Stimulated activated CD8-positive, alpha-beta memory T cell treated with anti-CD3 and anti-CD28 coated beads, Interleukin-4, amount 100 ng/mL, for 4 hours (primary cell): ENCODE measurements around the gene FAM222B.
A peak's percentile ranks its signal among the peaks of the same experiment; 100 is the strongest.
"Not testable (repeated sequence)": the region's sequence is repeated elsewhere in the genome, so short reads cannot be mapped to it uniquely, and the experiment has no call there.

Experiments used
- DNase-seq, 2 donors: peaks; one replicate each; pipeline ENCODE4 v3.0.0-alpha.2; 2020; ENCODE audit warnings: low read depth in 2 of 2, low spot score in 1 of 2

Gene FAM222B

DNA sequence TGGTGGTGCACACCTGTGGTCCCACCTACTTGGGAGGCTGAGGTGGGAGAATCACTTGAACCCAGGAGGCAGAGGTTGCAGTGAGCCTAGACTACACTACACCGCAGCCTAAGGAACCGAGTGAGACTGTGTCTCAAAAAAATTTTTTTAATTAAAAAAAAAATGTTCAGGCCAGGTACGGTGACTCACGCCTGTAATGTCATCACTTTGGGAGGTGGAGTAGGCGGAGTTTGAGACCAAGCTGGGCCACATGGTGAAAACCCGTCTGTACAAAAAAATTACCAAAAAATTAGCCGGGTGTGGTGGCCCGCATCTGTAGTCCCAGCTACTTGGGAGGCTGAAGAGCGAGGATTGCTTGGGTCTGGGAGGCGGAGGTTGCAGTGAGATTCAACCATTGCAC is 3.6 kb upstream of the FAM222B start:
- DNase-seq: no peak

DNA sequence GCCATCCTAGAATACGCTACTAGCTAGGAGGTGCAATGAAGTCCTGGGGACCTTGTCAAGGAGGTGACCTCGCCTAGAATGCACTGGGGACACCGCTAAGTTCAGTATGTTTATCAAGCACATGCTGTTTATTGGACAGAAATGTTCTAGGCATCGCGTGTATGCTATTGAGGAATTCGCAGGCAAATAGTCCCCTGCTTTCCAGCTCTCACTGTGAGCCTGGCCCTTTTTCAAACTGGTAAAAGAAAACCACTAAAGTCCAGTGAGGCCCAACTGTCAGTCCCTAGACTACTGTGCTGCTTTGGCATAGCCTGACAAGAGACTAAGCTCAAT is 1.2 kb upstream of the FAM222B start:
- DNase-seq: no peak

DNA sequence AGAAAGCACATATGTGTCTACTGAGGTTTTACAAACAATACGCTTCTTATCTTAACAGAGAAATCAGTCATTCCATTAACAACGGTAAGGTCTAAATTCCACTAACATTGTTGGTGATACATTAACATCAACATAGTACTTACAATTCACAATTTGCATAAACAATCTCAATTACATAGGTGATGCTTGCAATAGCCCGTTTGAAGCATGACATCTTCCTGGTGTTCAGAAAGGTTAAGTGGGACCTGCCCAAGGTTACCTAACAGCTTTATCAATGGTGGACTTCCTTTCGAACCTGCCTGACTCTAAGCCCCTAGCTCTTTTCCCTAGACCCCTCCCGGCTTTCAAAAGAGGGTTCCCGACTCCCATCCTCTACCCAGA is 699 bp downstream of the FAM222B start:
- no peak for DNase-seq

DNA sequence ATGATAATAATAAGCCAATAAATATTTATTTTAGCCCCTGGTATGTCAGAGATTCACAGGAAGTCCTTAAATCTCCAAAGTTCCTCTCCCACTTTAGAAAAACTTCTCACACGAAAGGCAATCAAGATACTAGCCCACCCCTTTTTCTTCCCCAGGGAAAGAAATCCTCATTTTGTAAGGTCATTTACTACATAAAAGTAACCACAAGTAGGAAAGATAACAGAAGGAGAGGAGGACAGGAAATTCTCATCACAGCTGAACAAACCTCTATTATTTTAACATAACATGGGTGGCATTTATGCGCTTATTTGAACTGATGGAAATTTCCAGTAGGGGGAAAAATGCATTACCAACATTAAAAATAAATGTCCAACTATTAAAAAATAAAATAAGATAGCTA is 3.4 kb downstream of the FAM222B start:
- no peak for DNase-seq

DNA sequence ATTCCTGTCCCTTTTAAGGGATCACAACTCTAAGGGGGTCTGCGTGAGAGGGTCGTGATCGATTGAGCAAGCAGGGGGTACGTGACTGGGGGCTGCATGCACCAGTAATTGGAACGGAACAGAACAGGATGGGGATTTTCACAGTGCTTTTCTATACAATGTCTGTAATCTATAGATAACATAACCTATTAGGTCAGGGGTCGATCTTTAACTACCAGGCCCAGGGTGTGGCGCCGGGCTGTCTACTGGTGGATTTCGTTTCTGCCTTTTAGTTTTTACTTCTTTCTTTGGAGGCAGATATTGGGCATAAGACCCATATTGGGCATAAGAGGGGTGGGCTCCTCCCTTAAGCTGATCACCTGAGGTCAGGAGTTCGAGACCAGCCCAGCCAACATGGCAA is 6.0 kb downstream of the FAM222B start:
- not testable (repeated sequence) for DNase-seq

DNA sequence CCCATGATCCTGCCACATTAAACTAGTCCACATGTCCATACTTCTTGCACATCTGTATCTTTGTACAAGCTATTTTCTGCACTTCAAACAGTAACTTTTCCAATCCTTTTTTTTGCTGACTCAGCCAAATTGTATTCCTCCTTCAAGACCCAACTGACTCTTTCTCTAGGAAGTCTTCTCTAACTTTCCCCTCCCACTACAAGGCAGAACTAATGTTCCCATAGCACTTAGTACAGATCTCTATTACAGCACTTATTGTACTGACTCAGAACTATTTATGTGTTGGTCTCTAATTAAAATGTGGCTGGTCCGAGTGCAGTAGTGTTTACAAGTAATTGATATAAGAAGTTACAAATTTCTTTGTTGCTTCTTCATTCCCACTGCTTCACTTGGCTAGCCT is 8.2 kb downstream of the FAM222B start:
- DNase-seq: no peak

DNA sequence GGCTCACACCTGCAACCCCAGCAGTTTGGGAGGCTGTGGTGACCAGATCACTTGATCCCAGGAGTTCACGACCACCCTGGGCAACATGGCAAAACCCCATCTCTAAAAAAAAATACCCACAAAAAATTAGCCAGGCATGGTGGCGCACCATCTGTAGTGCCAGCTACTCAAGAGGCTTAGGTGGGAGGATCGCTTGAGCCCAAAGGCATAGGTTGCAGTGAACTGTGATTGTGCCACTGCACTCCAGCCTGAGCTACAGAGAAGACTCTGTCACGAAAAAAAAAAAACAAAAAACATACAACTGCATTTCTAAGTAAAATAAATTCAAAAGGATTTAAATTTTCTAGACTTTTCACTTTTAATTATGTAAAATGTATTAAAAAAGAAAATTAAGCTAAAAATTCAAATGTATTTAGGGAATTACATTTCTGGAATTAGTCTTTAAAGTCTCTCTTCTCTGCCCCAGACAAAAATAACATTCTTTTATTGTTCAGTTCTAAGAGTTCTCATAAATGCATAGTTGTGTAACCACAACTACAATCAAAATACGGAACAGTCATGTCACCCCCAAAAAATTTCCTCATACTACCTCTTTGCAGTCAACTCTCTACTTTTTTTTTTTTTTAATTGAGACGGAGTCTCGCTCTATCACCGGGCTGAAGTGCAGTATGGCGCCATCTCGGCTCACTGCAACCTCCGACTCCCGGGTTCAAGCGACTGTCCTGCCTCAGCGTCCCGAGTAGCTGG is 14.1 kb downstream of the FAM222B start:
- DNase-seq: no peak

DNA sequence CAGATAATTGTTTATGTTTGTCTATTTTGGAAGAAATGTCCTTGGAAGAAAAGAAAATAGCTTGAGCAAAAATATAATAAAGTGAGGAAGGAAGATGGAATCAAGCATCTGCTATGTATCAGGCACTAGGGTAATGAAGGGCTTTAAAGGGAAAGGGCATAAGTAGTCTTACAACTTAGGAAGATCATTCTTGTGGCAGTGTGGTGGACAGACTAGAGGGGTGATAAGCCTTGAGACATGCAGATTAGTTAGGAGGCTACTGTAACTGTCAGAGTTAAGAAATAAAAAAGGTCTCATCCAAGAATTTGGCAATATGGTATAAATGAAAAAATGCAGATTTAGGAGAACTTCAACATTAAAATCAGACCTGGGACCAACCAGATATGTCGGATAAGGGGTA is 14.9 kb downstream of the FAM222B start:
- no peak for DNase-seq

DNA sequence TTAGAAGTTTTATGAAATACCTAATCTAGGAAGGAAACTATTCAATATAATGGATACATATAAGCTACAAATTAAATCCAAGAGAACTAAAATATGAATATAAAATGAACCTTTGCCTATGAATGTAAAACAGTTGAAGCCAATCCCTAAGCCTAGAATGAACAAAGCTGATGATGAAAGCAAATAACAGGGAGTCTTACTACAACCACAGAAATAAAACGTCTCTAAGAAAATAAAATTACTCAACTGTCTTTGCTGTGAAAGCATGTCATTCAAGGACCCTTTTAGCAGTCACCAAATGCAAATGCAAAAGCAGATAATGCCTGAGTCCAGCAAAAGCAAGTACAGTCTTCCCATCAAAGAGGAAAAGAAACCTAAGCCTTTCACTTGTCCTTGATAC is 23.0 kb downstream of the FAM222B start:
- DNase-seq: no peak

DNA sequence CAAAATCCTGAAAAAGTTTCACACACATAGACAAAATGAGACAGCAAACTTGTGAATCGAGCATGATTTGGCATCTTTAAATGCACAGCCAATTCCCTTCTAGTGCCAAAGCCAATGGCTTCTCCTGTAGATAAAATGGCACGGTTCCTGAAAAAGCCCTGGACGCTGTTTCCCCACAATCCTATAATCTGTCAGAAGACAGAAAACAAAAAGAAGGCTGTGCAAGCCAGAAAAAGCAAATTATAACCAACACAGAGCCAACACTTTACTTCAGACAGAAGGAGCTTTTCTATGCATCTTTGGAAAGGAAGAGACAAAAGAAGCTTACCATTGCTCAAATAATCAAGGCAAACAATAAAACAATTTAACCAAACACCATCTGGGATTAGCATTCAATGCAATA is 23.8 kb downstream of the FAM222B start:
- DNase-seq: no peak

DNA sequence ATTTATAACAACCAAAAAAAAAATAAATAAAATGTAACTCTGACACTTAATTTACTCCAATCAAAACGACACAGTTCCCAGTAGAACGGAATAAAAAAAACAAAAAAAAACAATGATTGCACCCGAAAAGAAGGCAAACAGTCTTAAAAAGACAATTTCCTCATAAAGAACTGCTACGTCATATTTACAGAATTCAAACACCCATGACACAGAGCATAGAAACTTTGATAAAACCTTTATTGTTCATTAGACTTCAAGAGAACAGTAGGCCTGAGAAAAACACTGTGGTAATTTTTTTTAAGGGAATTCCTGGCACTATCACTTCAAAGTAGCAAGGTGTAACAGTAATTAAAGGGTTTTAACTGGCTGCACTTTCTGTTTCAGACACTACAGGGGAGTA is 26.1 kb downstream of the FAM222B start:
- no peak for DNase-seq

DNA sequence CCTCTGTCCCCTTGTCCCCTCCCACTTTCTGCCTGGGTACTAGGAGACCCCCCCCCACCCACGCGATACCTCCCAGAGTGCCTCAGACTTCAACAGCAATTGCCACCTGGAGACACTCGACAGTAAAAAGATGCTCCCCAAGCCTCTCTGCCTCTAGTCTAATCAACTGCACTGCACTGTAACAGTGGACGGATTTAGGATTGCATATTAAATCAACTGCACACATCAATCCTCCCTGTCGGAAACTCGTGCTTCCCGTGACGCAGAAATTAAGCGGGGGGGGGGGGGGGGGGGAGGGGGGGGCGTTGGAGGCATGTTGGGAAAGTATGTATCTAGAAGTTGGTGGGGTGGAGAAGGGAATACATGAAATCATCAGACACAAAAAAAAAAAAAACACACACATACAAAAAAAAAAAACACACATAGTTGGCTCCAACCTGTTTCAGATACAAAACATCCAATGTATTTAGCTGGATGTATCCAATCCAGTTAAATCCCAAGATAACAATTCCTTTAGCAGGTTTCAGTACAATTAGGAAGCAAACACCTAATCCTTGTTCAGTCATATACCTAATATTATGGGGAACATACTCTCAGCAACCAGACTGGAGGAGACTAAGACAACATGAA is 29.7 kb downstream of the FAM222B start:
- no peak for DNase-seq

DNA sequence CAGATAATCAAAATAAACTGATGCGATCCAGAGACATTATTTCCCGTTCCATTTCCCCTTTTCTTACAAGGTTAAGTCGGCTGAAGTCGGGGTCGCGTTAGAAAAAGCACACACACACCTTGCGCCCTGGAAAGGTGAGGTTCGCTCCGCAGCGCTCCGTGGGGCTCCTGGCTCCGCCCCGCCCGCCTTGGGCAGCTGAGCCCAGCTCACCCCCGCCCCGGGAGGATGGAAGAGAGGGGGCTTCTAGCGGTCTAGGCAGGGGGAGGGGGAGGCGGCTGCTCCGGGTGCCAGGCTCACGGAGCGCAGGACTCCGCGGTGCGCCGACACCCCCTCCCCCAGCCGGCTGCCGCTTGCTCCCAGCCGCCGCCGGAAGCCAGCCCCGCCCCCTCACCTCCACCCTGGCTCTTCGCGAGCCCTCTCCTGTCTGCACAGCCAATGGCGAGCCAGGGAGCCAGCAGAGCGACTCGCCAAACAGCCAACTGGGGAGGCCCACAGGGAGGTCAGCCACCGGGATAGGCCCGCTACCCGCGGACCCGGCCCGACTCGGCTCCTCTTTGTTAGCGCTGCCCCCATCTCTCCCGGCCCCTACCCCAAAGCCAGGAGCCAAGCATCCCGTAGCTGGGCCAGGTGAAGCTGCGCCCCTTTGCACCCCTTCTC is 30.4 kb downstream of the FAM222B start:
- DNase-seq: peak; percentile 77 to 93

DNA sequence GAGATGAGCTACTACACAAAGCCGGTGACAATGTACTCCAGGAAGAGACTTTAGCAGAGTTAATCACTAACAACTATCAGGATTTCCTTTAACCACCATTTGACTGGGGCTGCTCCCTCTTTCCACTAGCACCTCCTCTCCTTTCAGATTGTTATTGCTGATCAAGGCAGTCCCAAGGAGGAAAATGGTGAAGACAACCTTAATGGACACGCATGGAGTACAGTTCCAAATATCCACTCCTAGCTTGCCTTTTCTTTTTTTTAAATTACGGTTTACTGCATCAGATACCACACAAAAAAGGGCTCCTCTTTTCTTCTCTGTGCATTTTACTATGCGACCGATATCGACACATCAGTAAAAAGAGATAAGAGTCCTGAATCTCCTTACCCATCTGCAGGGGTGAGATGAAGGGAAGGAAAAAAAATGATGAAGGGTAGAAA is 30.9 kb downstream of the FAM222B start:
- DNase-seq: no peak

DNA sequence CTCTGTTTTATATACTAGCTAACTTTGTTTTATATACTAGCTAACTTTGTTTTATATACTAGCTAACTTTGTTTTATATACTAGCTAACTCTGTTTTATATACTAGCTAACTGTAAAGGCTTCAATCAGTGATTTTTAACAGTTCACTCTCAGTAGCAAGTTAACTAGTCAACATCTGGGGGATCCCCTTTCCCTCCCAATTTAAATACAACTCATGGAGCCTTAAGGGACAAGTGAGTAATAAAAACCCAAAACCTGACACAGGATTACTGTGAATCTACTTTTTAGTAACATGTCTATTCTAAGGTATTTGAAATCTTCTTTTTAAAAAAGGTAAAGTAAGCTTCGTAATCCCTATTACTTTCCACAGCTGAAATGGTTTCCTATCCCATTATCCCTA is 32.2 kb downstream of the FAM222B start:
- DNase-seq: no peak

DNA sequence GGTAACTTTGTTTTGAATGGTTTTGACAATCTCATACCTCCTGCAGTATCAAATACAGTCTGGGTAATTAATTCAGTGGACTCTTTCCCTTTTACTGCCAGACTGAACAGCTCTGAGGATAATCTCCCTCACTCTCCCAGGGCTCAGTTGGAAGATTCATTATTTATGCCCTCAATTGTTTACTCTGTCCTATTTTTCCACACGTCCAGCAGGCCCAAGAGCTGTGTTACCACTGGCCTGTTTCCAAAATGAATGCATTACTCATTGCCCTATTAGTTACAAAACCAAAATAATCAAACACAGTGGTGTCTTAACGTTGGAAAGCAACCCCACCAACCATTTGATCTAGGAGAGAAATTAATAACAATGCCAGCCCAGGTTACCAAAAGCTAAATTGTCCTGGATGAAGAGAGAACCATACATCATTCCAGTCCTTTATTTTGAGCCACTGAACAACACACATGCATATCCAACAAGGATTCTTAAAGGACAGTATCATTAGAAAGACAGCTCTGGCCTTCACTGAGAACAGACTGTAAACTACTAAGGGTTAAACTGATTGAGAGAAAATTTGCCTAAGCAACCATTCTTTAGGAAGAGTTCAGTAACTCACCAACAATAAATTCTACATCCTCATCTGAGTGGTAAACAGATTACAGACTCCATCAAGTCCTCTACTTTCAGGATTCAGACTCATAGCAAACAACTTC is 34.5 kb downstream of the FAM222B start:
- DNase-seq: no peak

DNA sequence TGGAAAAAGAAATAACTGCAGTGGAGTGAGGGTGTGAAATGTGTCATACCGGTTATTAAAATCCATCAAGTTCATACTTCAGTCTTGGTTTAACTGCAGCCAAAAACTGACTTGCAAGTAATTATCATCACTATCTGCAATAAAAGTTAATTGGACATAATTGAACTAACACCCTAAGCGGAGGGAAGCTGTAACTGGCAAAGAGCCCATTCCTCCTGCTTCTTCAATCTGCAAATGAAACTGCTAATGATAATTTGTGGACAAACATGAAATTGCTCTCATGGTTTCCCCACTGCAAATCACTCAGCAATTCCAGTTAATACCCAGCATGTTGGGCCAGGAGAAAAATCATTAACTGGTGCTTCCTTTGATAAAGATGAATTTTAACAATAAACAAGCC is 46.5 kb downstream of the FAM222B start:
- DNase-seq: no peak

DNA sequence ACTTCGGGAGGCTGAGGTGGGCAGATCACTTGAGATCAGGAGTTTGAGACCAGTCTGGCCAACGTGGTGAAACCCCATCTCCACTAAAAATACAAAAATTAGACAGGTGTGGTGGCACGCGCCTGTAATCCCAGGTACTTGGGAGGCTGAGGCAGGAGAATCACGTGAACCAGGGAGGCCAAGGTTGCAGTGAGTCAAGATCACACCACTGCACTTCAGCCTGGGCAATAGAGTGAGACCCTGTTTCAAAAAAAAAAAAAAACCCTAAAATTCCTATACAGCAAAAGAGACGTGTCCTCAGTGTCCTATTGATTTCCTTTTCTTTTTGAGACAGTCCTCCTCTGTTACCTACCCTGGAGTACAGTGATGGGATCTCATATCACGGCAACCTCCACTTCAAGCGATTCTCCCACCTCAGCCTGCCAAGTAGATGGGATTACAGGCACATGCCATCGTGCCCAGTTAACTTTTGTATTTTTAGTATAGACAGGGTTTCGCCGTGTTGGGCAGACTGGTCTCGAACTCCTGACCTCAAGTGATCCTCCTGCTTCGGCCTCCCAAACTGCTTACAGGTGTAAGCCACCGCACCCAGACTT is 47.6 kb downstream of the FAM222B start:
- not testable (repeated sequence) for DNase-seq

DNA sequence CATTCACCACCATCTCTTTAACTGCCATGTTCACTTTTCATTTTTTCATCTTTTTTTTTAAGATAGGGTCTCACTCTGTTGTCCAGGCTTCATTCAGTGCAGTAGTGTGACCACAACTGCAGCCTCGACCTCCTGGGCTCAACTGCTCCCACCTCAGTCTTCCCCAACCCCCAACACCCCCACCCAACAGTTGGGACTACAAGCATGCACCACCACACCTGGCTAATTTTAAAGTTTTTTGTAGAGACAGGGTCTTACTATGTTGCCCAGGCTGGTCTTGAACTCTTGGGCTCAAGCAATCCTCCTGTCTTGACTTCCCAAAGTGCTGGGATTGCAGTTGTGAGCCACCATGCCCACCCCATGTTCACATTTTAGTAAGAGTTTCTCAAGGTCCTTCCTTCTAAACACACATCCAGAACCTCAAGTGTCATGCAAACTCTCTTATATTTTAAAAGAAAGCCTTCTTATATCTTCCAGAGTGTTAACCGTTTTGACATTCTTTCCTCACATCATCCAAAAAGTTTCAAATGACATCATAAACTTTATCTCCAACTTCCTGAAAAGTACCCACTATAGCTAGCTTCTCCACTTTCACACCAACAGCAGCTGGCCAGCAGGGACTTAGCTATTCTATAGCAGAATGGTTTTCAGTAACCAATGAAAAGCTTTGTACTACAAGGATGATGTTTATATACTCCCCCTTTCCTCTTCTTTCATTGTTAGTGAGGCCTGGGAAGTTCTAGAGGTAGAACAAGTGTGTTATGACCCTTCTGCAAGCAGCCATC is 49.5 kb downstream of the FAM222B start:
- no peak for DNase-seq

DNA sequence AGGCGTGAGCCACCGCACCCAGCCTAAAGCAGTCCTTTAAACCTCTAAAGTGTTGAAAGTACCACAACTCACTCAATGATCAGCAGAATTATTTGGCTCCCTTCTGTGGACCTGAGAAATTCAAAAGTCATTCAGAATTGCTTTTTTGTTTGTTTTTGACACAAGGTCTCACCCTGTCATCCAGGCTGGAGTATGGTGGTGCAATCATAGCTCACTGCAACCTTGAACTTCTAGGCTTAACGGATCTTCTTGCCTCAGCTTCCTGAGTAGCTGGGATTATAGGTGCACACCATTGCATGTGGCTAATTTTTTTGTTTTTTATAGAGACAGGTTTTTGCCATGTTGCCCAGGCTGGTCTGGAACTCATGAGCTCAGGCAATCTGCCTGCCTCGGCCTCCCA is 54.5 kb downstream of the FAM222B start:
- DNase-seq: no peak

DNA sequence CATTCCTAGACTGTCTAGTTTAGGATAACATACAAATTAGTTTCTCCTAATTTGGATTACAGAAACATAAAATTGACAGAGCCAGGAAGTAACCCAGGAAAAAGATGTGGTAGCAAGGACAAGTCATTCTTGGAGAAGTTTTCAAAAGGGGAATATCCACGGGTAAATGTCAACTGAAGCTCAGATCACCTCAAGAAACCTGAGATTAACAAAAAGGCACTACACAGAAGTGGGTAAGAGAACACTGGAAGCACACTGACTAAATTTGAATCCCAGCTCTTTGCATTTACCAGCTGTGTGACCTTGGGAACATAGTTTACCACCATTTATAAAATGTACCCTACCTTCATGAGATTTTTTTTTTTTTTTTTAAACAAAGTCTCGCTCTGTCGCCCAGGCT is 59.4 kb downstream of the FAM222B start:
- no peak for DNase-seq
